ENCODE results near the gene SPTLC2. TPM values are rescaled to one million over a fixed set of nuclear protein-coding genes. Genes with fewer than 3 reads are reported as not detected.

Gene SPTLC2
- total and polyA plus RNA-seq, 4 donors: 8.1 to 48.6 (median 27.6) TPM

- 68 to 76% methylated on average over 9 of the region's 9 CpGs for WGBS, 2 donors
- no peak for ATAC-seq (ENCODE audit: insufficient read depth, low FRiP score)
- no peak overlapping the region for H3K4me3 ChIP-seq
- no peaks in the 10 kb centered on the region for H3K27me3 ChIP-seq (ENCODE audit: control insufficient read depth in 3 of 3, insufficient read depth in 3 of 3, low read length in 2 of 3)
- peaks cover 0 to 2% (median 1%) of the 10 kb centered on the region in 4 donors for H3K36me3 ChIP-seq (ENCODE audit: control insufficient read depth in 4 of 4, insufficient read depth in 4 of 4, low read length in 4 of 4)
- TF ChIP-seq, protein P1, sequence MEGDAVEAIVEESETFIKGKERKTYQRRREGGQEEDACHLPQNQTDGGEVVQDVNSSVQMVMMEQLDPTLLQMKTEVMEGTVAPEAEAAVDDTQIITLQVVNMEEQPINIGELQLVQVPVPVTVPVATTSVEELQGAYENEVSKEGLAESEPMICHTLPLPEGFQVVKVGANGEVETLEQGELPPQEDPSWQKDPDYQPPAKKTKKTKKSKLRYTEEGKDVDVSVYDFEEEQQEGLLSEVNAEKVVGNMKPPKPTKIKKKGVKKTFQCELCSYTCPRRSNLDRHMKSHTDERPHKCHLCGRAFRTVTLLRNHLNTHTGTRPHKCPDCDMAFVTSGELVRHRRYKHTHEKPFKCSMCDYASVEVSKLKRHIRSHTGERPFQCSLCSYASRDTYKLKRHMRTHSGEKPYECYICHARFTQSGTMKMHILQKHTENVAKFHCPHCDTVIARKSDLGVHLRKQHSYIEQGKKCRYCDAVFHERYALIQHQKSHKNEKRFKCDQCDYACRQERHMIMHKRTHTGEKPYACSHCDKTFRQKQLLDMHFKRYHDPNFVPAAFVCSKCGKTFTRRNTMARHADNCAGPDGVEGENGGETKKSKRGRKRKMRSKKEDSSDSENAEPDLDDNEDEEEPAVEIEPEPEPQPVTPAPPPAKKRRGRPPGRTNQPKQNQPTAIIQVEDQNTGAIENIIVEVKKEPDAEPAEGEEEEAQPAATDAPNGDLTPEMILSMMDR (IDR thresholded peaks at IDR 0.05; ENCODE audit: control extremely low read depth, extremely low read depth): no peak
- H3K27ac ChIP-seq (ENCODE audit: low read depth in 1 of 2, low read length in 1 of 2): no peak overlapping the region
- H3K4me1 ChIP-seq (ENCODE audit: control insufficient read depth in 5 of 5, insufficient read depth in 5 of 5, low read length in 5 of 5): no peaks in the 10 kb centered on the region
- DNase-seq: peak in 1 of 3 donors; percentile 40
- H3K9me3 ChIP-seq (ENCODE audit: control insufficient read depth in 4 of 4, insufficient read depth in 3 of 4, low read length in 3 of 4): no peaks in the 10 kb centered on the region
- no peak overlapping the region for H3K9ac ChIP-seq (ENCODE audit: insufficient read depth in 1 of 2, low read length in 2 of 2)
Measured at GRCh38 chr14:77474479-77475177, 141.8 kb downstream of the SPTLC2 start.

DNA sequence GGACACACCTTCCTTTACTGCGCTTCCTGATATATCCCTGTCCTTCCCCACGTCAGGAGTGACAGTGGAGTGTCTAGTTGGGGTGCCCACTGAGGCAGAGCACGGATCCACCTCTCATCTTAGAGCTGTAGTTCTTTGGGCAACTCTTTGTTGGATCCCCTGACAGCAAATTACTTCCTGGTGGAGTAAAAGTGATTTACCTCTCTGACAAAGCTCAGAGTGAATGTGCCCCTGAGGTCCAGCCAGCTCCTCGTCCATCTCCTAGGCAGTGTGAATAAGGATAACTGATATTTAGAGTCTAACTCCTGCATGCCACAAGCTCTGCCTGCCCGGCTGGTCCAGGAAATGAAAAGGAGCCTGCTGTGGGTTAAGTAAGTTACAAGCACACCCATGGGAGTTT lies 142.5 kb downstream of the SPTLC2 start:
- ATAC-seq (ENCODE audit: insufficient read depth, low FRiP score) (no peak), DNase-seq (no peak)
- Histone ChIP-seq H3K27ac (ENCODE audit: low read depth in 1 of 2, low read length in 1 of 2) (no peak overlapping the region), H3K4me3 (no peak overlapping the region), H3K27me3 (ENCODE audit: control insufficient read depth in 3 of 3, insufficient read depth in 3 of 3, low read length in 2 of 3) (no peaks in the 10 kb centered on the region), H3K9me3 (ENCODE audit: control insufficient read depth in 4 of 4, insufficient read depth in 3 of 4, low read length in 3 of 4) (peaks cover 0 to 2% (median 0%) of the 10 kb centered on the region in 4 donors), H3K4me1 (ENCODE audit: control insufficient read depth in 5 of 5, insufficient read depth in 5 of 5, low read length in 5 of 5) (no peaks in the 10 kb centered on the region), H3K36me3 (ENCODE audit: control insufficient read depth in 4 of 4, insufficient read depth in 4 of 4, low read length in 4 of 4) (peaks cover 0 to 9% (median 5%) of the 10 kb centered on the region in 4 donors), H3K9ac (ENCODE audit: insufficient read depth in 1 of 2, low read length in 2 of 2) (no peak overlapping the region)
- TF ChIP-seq, protein P1 (IDR thresholded peaks at IDR 0.05; ENCODE audit: control extremely low read depth, extremely low read depth): no peak
- WGBS, 2 donors: 69 to 78% methylated on average over 5 of the region's 5 CpGs

DNA sequence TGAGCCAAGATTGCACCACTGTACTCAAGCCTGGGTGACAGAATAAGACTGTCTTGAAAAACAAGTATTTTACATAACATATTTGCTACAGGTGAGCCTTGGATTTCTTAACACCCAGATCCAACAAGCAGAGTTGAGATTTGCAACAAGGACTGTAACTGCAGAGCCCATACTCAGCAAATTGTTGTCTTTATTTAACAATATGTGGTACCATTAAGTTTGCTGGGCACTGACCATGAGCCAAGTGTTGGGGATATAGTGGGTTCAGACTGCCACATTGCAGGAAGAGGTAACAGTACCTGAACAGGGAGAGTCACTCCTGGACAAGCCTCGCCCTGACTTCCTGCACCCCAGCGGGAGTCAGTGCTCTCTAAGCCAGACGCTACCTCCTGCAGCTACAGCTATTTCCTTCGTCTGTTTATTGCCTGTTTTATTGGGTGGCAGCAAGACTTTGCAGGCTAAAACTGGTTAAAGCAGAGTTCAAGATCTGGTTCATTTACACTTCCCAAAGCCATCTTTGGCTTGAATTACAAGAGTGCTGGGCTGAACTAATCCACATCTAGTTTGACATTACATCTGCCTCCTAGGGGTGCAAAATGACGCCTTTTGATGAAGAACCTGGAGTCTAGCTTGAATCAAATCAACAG lies 146.1 kb downstream of the SPTLC2 start:
- no peak for ATAC-seq (ENCODE audit: insufficient read depth, low FRiP score)
- H3K9ac ChIP-seq (ENCODE audit: insufficient read depth in 1 of 2, low read length in 2 of 2): no peak overlapping the region
- TF ChIP-seq, protein P1 (IDR thresholded peaks at IDR 0.05; ENCODE audit: control extremely low read depth, extremely low read depth): no peak
- H3K27ac ChIP-seq (ENCODE audit: low read depth in 1 of 2, low read length in 1 of 2): no peak overlapping the region
- no peak for DNase-seq
- no peaks in the 10 kb centered on the region for H3K4me1 ChIP-seq (ENCODE audit: control insufficient read depth in 5 of 5, insufficient read depth in 5 of 5, low read length in 5 of 5)
- H3K9me3 ChIP-seq (ENCODE audit: control insufficient read depth in 4 of 4, insufficient read depth in 3 of 4, low read length in 3 of 4): peaks cover 0 to 3% (median 0%) of the 10 kb centered on the region in 4 donors
- 88% methylated on average over 5 of the region's 5 CpGs for WGBS, 2 donors
- peaks cover 11 to 34% (median 16%) of the 10 kb centered on the region in 4 donors for H3K36me3 ChIP-seq (ENCODE audit: control insufficient read depth in 4 of 4, insufficient read depth in 4 of 4, low read length in 4 of 4)
- no peak overlapping the region for H3K4me3 ChIP-seq
- H3K27me3 ChIP-seq (ENCODE audit: control insufficient read depth in 3 of 3, insufficient read depth in 3 of 3, low read length in 2 of 3): no peaks in the 10 kb centered on the region

Measured in lung (tissue), 12 donors.